Measurements from ENCODE around the gene PPIL1.

DNA sequence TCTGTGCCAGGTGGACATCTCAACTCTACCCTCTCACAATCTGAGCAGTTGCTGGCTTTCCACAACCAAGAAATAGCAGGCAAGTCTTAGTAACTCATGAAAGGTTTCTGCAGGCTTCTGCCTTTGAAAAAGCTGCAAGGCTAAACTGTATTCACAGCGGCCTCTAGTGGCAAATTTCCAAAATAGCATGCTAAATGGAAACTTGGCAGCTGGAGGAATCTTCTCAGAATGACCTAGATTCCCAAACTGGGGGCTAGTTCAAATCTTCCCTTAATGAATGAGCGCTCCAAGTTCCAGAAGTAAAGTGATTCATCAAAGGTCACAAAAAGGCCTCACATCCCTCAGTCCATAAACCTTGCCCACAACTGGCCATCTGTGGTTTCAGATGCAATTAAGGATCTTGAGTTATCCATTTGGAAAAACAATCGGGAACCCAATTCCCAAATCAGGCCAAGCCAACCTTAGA, 23.4 kb downstream of the PPIL1 start:
- TF ChIP-seq POLR2A (IDR thresholded peaks at IDR 0.05): no peak
- TF ChIP-seq, protein P1, sequence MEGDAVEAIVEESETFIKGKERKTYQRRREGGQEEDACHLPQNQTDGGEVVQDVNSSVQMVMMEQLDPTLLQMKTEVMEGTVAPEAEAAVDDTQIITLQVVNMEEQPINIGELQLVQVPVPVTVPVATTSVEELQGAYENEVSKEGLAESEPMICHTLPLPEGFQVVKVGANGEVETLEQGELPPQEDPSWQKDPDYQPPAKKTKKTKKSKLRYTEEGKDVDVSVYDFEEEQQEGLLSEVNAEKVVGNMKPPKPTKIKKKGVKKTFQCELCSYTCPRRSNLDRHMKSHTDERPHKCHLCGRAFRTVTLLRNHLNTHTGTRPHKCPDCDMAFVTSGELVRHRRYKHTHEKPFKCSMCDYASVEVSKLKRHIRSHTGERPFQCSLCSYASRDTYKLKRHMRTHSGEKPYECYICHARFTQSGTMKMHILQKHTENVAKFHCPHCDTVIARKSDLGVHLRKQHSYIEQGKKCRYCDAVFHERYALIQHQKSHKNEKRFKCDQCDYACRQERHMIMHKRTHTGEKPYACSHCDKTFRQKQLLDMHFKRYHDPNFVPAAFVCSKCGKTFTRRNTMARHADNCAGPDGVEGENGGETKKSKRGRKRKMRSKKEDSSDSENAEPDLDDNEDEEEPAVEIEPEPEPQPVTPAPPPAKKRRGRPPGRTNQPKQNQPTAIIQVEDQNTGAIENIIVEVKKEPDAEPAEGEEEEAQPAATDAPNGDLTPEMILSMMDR (IDR thresholded peaks at IDR 0.05): no peak

Data from lower leg skin (tissue), 3 donors.